Astrocyte (in vitro differentiated cells and primary cell): Measurements from ENCODE around the gene OGN. TPM values are rescaled to one million over a fixed set of nuclear protein-coding genes. Genes with fewer than 3 reads are reported as not detected.

Source experiments
- DNase-seq: peaks from one replicate; pipeline ENCODE4 v3.0.0-alpha.2; 2010; ENCODE audit warnings: low read depth
- FAIRE-seq: peaks from 2 replicates; lab custom pipeline; 2011; peaks lifted over from hg19 to GRCh38; lab: Jason Lieb, UNC
- H2AFZ ChIP-seq: 2 replicates; pipeline ENCODE4 v1.6.0; 2012; ENCODE audit warnings: low read depth, low read length, inconsistent platforms
- H3K27ac ChIP-seq: 2 replicates; pipeline ENCODE4 v1.5.1; 2011; ENCODE audit warnings: low read depth, low read length, inconsistent platforms
- H3K27me3 ChIP-seq: 2 replicates; pipeline ENCODE4 v1.6.0; 2011; ENCODE audit warnings: low read length, inconsistent platforms; ENCODE audit not compliant: insufficient read depth
- H3K36me3 ChIP-seq: 2 replicates; pipeline ENCODE4 v1.5.1; 2011; ENCODE audit warnings: low read length, inconsistent platforms; ENCODE audit not compliant: insufficient read depth
- H3K4me1 ChIP-seq: 2 replicates; pipeline ENCODE4 v1.5.1; 2011; ENCODE audit warnings: low read length, inconsistent platforms; ENCODE audit not compliant: insufficient read depth
- H3K4me2 ChIP-seq: 2 replicates; pipeline ENCODE4 v1.6.0; 2012; ENCODE audit warnings: low read length, inconsistent platforms
- H3K4me3 ChIP-seq: 2 replicates; pipeline ENCODE4 v1.5.1; 2011; ENCODE audit warnings: low read depth, mild to moderate bottlenecking, low read length, inconsistent platforms; ENCODE audit not compliant: insufficient read depth
- H3K79me2 ChIP-seq: 2 replicates; pipeline ENCODE4 v1.6.0; 2012; ENCODE audit warnings: mild to moderate bottlenecking, low read length, inconsistent platforms; ENCODE audit not compliant: insufficient read depth
- H3K9ac ChIP-seq: 2 replicates; pipeline ENCODE4 v1.6.0; 2012; ENCODE audit warnings: mild to moderate bottlenecking, low read length, inconsistent platforms
- H3K9me3 ChIP-seq: 2 replicates; pipeline ENCODE4 v1.5.1; 2012; ENCODE audit warnings: low read depth, mild to moderate bottlenecking, low read length, inconsistent platforms; ENCODE audit not compliant: insufficient read depth
- H4K20me1 ChIP-seq: 2 replicates; pipeline ENCODE4 v1.6.0; 2012; ENCODE audit warnings: low read length, inconsistent platforms; ENCODE audit not compliant: insufficient read depth
- H3K27ac Mint-ChIP-seq: one replicate; pipeline ENCODE4 v1.8.0; 2021; ENCODE audit warnings: mild to moderate bottlenecking, mixed read lengths; ENCODE audit not compliant: unreplicated experiment
- H3K27me3 Mint-ChIP-seq: one replicate; pipeline ENCODE4 v1.8.0; 2021; ENCODE audit warnings: low read depth, mixed read lengths; ENCODE audit not compliant: unreplicated experiment
- H3K36me3 Mint-ChIP-seq: one replicate; pipeline ENCODE4 v1.8.0; 2021; ENCODE audit warnings: low read depth, mixed read lengths; ENCODE audit not compliant: unreplicated experiment
- H3K4me1 Mint-ChIP-seq: one replicate; pipeline ENCODE4 v1.8.0; 2021; ENCODE audit warnings: low read depth, mixed read lengths; ENCODE audit not compliant: unreplicated experiment
- H3K4me3 Mint-ChIP-seq: one replicate; pipeline ENCODE4 v1.8.0; 2021; ENCODE audit warnings: mild to moderate bottlenecking, moderate library complexity, mixed read lengths; ENCODE audit not compliant: unreplicated experiment
- H3K9me3 Mint-ChIP-seq: one replicate; pipeline ENCODE4 v1.8.0; 2021; ENCODE audit warnings: mild to moderate bottlenecking, mixed read lengths; ENCODE audit not compliant: unreplicated experiment
- CTCF ChIP-seq: IDR thresholded peaks from 2 replicates; pipeline ENCODE4 v1.5.1; 2011; ENCODE audit warnings: low read depth, mild to moderate bottlenecking, inconsistent platforms, low read length, moderate library complexity; ENCODE audit not compliant: insufficient read depth
- EZH2 ChIP-seq: IDR thresholded peaks from 2 replicates; pipeline ENCODE4 v1.6.1; 2012; ENCODE audit warnings: mild to moderate bottlenecking, low read length, inconsistent platforms; ENCODE audit not compliant: insufficient read depth
- total RNA-seq: library from RNA; stranded (reverse); gene quantifications from 2 replicates; pipeline ENCODE4 v1.2.1, GENCODE V29; 2021

OGN gene
- total RNA-seq, 1 donor from 2014 or later = not detected

- Histone ChIP-seq H2AFZ (no peak overlapping the region), H3K4me1 (no peaks in the 10 kb centered on the region), H3K9me3 (no peaks in the 10 kb centered on the region), H3K27me3 (no peaks in the 10 kb centered on the region), H3K36me3 (no peaks in the 10 kb centered on the region), H4K20me1 (no peaks in the 10 kb centered on the region), H3K4me2 (no peak overlapping the region), H3K9ac (no peak overlapping the region), H3K79me2 (no peaks in the 10 kb centered on the region), H3K27ac (no peak overlapping the region), H3K4me3 (no peak overlapping the region)
- FAIRE-seq (no peak), DNase-seq (no peak)
- no peaks in the 10 kb centered on the region for H3K36me3 Mint-ChIP-seq
- H3K4me3 Mint-ChIP-seq = no peak overlapping the region
- no peaks in the 10 kb centered on the region for H3K9me3 Mint-ChIP-seq
- no peaks in the 10 kb centered on the region for H3K27me3 Mint-ChIP-seq
- H3K27ac Mint-ChIP-seq = no peak overlapping the region
- H3K4me1 Mint-ChIP-seq = peaks cover 7% of the 10 kb centered on the region
- TF ChIP-seq CTCF (no peak), EZH2 (no peak)
Observed at GRCh38 chr9:92402826-92403745, 1.3 kb downstream of the OGN start.

GRCh38 chr9:92402360-92402759 is 2.0 kb downstream of the OGN start:
- Mint-ChIP-seq H3K4me1 (peaks cover 7% of the 10 kb centered on the region), H3K27me3 (no peaks in the 10 kb centered on the region), H3K27ac (no peak overlapping the region), H3K9me3 (no peaks in the 10 kb centered on the region), H3K4me3 (no peak overlapping the region), H3K36me3 (no peaks in the 10 kb centered on the region)
- no peaks in the 10 kb centered on the region for H3K4me1 ChIP-seq
- no peak overlapping the region for H3K9ac ChIP-seq
- TF ChIP-seq EZH2 = no peak
- no peak for TF ChIP-seq CTCF
- H3K79me2 ChIP-seq = no peaks in the 10 kb centered on the region
- no peaks in the 10 kb centered on the region for H4K20me1 ChIP-seq
- DNase-seq (no peak), FAIRE-seq (no peak)
- H3K4me2 ChIP-seq = no peak overlapping the region
- no peaks in the 10 kb centered on the region for H3K36me3 ChIP-seq
- no peak overlapping the region for H2AFZ ChIP-seq
- no peaks in the 10 kb centered on the region for H3K9me3 ChIP-seq
- H3K27ac ChIP-seq = no peak overlapping the region
- H3K4me3 ChIP-seq = no peak overlapping the region
- H3K27me3 ChIP-seq = no peaks in the 10 kb centered on the region

GRCh38 chr9:92397853-92398252 is 6.5 kb downstream of the OGN start:
- no peak for FAIRE-seq
- no peak overlapping the region for H3K4me2 ChIP-seq
- no peak overlapping the region for H3K27ac Mint-ChIP-seq
- no peak overlapping the region for H3K4me3 ChIP-seq
- H3K27me3 Mint-ChIP-seq = no peaks in the 10 kb centered on the region
- no peak for TF ChIP-seq EZH2
- TF ChIP-seq CTCF = no peak
- no peak overlapping the region for H3K9ac ChIP-seq
- H3K36me3 ChIP-seq = no peaks in the 10 kb centered on the region
- no peaks in the 10 kb centered on the region for H3K4me1 Mint-ChIP-seq
- no peak overlapping the region for H3K27ac ChIP-seq
- no peaks in the 10 kb centered on the region for H3K9me3 ChIP-seq
- H3K27me3 ChIP-seq = no peaks in the 10 kb centered on the region
- H3K79me2 ChIP-seq = no peaks in the 10 kb centered on the region
- H2AFZ ChIP-seq = no peak overlapping the region
- H3K36me3 Mint-ChIP-seq = no peaks in the 10 kb centered on the region
- no peak for DNase-seq
- no peaks in the 10 kb centered on the region for H4K20me1 ChIP-seq
- H3K9me3 Mint-ChIP-seq = no peaks in the 10 kb centered on the region
- H3K4me1 ChIP-seq = no peaks in the 10 kb centered on the region
- H3K4me3 Mint-ChIP-seq = no peak overlapping the region
